G401.6 (cell line): ENCODE data around the gene PHPT1.
"Not testable (repeated sequence)": the region's sequence is repeated elsewhere in the genome, so short reads cannot be mapped to it uniquely, and the experiment has no call there.

Source experiments
- FAIRE-seq: peaks from 2 replicates; lab custom pipeline; 2012; peaks lifted over from hg19 to GRCh38; lab: Jason Lieb, UNC

Gene PHPT1

DNA sequence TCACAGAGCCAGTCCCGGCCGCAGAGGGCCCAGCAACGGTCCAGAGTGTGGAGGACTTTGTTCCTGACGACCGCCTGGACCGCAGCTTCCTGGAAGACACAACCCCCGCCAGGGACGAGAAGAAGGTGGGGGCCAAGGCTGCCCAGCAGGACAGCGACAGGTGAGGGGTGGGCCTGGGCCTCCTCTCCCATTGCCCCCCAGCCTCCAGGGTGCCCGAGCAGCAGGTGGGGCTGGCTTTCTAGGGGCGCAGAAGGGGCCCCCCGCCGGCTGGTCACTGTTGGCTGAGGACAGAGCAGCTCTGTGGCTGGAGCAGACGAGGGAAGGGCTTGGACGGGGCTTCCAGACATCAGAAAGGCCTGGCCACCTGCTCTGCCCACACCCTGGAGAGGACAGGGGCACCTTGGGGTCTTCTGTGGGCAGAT lies 11.3 kb upstream of the PHPT1 start:
- FAIRE-seq, result not testable (repeated sequence)

DNA sequence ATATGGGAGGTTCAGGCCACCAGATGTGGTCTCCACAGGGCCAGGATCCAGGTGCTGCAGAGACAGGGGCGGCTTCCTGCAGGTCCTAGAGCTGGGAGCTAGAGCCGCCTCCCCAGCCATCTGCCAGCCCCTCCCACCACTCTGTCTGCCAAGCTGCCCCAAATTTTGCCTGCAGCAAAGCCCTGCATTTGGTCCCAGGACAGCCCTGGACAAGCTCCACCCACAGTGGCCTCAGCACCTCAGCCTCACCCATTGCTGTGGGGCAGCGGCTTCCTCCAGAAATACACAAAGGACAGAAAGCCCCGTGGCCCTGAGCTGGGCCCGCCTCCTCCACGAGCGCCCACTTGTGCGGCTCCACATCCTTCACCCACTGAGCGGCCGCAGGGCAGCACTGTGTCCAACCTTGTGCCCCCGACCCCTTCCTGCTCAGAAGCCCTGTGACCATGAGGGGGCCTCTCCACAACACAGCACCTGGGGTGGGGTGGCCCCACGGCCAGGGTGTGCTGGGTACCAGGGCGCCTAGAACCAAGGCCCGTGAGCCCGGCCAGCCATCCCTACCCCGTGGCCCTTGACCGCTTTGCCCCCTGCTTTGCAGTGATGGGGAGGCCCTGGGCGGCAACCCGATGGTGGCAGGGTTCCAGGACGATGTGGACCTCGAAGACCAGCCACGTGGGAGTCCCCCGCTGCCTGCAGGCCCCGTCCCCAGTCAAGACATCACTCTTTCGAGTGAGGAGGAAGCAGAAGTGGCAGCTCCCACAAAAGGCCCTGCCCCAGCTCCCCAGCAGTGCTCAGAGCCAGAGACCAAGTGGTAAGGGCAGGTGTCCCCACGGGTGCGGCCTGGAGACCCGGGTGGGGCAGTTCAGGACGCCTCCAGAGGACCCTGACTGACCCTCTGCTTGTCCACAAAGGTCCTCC lies 10.6 kb upstream of the PHPT1 start:
- FAIRE-seq, result no peak

DNA sequence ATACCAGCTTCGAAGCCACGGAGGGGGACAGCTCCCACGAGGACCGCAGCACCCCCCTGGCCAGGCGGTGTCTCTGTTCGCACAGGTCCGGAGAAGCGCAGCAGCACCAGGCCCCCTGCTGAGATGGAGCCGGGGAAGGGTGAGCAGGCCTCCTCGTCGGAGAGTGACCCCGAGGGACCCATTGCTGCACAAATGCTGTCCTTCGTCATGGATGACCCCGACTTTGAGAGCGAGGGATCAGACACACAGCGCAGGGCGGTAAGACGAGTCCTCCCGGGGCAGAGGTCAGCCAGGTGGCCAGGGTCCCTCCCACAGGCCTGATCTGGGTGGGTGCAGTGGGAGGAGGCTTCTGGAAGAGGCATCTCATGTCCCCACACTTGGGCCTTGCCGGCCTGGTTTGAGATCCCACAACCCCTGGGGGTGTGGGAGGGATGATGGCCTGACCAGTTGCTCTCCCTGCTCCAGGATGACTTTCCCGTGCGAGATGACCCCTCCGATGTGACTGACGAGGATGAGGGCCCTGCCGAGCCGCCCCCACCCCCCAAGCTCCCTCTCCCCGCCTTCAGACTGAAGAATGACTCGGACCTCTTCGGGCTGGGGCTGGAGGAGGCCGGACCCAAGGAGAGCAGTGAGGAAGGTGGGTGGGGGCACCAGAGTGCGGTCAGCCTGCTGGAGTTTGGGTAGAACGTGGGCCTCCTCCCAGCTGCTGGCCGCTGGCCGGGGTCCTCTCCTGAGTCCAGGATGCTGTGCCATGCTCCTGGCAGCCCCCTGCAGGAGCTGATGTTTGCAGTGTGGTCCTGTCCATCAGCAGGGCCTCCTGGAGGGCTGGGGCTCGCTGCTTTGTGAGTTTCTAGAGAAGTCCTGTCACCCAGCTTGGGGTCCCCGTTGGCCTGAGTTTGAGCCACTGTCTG lies 9.7 kb upstream of the PHPT1 start:
- no peak for FAIRE-seq

DNA sequence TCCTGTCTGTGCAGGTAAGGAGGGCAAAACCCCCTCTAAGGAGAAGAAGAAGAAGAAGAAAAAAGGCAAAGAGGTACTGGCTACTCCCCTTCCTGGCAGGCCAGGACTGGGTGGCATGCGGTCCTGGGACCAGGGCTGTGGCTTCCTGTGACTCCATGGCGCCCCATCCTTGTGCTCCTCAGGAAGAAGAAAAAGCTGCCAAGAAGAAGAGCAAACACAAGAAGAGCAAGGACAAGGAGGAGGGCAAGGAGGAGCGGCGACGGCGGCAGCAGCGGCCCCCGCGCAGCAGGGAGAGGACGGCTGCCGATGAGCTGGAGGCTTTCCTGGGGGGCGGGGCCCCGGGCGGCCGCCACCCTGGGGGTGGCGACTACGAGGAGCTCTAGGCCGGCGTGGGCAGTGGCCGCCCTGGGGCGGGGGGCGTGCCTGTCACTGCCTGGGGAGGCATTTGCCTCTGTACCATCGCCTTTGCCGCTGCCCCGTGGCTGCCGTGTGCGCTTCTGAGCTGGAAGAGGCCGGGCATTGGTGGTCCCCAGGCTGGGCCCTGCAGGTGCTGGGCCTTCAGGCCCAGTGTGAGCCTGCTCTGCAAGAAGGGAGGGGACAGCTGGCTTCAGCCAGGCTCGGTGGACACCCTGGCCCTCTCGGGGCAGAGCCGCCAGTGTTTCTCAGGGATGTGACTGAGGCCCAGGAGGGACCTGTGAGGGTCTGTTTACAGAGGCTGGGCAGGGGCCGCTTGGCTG lies 8.9 kb upstream of the PHPT1 start:
- FAIRE-seq, result no peak

DNA sequence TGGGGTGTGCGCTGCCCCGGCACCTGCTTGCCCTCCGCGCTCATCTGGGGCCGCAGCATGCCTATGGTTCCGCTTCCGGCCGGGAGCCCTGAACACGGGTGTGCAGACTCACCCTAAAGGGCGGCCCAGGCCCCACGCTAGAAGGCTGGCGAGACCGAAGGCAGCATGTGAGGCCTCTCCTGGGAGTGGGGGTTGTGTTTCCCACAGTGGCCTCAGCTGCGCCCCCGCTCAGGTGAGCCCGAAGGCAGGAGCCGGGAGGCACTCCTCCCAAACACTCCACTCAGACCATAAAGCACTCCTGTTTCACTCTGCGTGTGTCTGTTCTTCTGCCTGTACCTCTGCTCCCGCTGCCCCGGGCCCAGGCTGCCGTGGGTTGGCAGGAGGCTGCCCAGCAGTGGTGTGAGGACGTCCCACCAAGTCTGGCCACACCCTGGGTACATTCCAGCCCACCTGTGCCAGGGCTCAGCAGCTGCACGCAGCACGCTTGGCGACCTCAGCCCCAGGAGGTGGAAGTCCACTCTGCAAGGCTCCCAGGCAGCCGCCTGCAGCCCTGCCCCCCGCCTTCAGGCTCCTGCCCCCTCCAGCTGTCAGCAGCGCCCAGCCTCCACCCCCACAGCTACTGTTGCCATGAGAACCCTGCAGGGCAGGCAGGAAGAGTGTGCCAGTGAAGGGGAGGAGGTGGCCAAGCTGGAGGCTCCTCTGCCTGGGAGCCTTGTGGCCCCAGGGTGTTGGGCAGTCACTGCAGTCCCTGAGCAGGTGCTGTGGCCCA lies 8.1 kb upstream of the PHPT1 start:
- peak; percentile 48 for FAIRE-seq

DNA sequence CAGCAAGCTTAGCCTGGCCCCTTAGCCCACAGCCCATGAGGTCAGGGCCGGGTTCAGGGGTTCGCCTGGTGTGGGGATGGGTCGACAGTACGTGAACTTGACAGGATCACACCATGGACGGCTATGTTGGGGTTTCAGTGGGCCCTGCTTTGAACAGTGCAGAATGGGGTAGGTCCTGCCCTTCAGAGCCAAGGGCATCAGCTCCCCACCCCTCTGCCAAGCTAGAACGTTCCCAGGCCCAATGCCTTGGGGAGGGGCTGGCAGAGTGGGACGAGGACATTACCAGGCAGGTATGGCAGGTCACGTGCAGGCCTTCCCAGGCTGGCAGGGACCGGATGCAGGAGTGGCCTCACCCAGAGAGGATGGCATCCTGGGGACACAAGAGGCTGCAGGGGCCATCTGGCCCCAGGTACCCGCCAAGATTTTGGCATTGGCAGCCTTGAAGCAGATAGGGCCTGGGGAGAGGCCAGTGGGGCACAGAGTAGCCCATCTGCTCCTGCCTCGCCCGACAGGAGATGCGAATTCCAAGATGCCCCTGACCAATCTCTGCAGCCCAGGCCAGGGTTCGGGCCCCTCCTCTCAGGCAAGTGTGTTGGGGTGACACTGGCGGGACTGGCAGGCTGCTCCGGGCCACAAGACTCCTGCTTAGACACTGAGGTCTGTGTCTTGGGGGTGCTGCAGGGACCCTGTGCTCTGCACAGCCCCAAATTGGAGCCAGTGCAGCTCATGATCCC lies 7.4 kb upstream of the PHPT1 start:
- FAIRE-seq, result not testable (repeated sequence)

DNA sequence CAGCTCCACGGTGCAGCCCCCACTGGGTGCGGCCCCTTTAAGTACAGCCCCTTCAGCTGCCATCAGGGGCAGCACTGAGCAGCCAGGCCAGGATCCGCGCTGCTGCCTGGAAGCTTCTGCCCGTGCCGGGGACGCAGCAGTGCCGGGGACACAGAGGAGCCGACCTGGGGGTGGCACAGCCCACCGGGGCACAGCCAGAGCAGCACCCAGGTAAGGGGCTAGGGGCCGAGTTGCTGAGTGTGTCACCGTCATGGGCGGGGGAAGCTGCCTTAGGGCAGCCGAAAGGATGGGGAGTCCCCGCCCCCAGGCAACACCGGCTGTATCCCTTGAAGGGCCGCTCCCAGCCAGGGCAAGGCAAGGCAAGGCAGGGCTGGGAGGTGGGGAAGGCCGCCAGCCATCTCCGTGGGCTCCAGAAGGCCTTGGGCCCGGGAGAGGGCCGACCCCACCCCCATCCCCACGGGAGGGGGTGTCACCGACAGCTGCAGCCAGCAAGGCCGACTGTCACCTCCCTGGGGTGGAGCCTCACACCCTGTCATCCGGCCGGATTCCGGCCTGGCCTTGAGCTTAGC lies 6.7 kb upstream of the PHPT1 start, which contains the start of gene AJM1:
Gene AJM1, plus strand, starts transcription at position 99 of the 569 bp plus-strand sequence. CDS start 1,937 bp downstream, outside the sequence.
- FAIRE-seq, result not testable (repeated sequence)

DNA sequence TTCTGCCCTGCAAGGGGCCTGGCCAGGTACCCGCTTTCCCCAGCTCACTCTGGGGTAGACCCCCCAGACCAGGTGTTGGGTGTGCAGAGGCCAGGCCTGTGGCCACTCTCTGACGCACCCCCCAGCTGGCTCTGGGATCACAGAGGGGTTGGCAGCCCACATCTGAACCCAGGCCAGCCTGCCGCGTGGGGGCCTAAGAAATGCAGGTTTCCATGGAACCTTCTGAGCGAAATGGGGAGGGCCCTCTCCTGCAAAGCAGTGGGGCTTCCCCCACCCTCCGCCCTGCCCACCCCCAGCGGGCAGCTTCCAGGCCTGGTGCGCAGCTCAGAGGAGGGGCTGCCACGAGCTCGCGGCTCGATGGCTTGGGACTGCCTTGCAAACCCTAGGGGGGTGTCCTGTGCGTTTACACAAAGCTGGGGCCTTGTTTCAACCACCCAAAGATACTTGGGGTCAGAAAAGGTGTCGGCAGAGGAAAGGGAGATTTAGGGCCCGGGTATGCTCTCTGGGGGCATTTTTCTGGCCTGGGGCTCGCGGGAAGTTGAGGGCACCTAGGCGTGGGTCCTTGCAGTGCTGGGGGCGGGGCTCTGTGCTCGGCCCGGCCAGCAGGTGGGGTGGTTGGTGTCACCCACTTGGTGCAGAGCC lies 5.9 kb upstream of the PHPT1 start:
- not testable (repeated sequence) for FAIRE-seq

DNA sequence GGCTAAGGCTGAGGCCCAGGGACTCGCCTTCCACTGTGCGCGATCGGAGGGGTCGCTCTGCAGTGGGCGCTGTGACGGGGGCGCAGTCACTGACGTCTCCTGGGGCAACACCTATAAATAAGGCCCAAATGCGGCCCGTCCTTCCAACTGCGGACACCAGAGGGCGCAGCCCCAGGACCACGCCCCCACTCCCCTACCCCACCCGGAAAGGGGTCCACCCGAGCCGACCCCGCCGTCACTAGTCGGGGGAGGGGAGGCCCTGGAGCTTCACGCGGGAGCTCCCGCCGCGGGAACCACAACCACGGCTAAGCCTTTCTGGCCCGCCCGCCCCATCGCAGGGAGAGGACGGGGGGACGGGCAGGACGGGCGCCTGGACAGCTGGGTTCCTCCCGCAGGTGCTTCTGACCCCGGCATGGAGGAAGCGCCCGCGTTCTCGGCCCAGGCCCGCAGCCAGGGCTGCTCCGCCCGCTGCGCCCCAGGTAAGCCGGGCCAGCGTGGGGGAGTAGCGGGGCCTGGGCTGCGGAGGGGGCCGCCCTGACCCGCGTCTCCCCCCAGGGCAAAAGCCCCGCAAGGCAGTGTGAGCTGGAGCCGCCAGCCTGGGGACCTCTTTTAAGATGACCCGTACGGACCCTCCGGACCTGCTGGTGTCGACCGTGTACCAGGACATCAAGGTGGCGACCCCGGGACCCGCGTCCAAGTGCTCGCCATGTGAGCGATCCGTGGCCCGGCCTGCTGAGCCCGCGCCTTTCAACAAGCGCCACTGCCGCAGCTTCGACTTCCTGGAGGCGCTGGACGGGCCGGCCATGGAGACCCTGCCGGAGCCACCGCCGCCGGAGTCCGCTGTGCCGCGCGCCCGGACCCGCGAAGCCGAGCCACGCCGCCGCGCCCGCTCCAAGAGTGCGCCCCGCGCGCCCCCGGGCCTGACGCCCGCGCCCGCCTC lies 5.1 kb upstream of the PHPT1 start:
- not testable (repeated sequence) for FAIRE-seq

DNA sequence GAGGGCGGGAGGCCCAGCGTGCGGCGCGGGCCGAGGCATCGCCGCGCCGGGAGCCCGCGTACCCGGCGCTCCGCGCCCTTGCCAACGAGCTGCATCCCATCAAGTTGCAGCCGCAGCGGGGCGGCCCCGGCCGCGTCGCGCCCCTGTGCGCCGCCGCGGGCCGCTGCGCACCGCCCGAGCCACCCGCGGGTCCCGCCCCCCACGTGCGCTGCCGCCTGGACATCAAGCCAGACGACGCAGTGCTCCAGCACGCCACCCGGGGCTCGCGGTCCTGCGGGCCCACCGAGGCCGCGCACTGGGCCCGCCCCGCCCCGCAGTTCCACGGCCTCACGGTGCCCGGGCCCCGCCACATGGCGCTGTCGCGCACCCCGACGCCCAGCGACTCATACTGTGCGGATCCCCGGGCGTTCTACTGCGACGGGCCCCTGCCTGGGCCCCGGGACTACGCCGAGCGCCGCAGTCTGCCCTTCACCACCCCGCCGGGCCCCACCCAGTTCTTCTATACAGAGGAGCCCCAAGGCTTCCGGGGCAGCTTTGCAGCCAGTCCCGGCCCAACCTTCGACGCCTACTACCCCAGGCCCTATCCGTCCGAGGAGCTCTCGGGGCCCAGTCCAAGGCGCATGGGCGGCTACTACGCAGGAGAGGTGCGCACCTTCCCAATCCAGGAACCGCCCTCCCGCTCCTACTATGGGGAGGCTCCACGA lies 4.3 kb upstream of the PHPT1 start:
- FAIRE-seq, result no peak

DNA sequence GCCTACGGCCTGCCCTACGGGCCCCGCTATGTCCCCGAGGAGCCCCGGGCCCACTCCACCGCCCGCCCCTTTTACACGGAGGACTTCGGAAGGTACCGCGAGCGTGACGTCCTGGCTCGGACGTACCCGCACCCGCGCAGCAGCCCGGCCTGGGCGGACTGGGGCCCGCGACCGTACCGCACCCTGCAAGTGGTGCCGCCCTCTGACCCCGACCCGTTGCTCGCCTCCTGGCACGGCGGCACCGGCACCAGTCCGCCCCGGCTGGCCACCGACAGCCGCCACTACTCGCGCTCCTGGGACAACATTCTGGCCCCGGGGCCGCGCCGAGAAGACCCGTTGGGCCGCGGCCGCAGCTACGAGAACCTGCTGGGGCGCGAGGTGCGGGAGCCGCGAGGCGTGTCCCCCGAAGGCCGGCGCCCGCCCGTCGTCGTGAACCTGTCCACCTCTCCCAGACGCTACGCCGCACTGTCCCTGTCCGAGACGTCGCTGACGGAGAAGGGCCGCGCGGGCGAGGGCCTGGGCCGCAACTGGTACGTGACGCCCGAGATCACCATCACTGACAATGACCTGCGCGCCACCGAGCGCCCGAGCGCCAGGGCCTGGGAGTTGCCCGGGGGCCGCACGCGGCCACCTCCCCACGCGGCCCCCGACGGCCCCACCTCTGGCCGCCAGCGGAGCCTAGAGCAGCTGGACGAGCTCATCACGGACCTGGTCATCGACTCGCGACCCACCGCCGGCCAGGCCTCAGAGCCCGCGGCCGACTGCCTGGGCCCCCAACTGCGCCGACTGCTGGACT lies 3.5 kb upstream of the PHPT1 start:
- FAIRE-seq, result no peak

DNA sequence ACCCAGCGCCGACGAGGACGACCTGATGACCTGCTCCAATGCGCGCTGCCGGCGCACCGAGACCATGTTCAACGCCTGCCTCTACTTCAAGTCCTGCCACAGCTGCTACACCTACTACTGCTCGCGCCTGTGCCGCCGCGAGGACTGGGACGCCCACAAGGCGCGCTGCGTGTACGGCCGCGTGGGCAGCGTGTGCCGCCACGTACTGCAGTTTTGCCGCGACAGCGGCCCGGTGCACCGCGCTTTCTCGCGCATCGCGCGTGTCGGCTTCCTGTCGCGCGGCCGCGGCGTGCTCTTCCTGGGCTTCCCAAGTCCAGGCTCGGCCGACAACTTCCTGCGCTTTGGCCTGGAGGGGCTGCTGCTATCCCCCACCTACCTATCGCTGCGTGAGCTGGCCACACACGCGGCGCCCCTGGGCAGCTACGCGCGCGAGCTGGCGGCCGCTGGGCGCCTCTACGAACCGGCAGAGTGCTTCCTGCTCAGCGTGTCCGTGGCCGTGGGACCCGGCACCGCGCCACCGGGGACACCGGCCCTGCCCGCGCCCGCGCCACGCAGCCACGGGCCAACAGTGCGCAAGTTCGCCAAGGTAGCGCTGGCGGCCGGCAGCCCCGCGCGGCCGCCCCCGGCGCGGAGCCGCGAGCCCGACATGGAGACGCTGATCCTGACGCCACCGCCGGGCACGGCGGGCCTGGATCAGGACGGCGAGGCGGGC lies 2.7 kb upstream of the PHPT1 start:
- FAIRE-seq, result no peak

DNA sequence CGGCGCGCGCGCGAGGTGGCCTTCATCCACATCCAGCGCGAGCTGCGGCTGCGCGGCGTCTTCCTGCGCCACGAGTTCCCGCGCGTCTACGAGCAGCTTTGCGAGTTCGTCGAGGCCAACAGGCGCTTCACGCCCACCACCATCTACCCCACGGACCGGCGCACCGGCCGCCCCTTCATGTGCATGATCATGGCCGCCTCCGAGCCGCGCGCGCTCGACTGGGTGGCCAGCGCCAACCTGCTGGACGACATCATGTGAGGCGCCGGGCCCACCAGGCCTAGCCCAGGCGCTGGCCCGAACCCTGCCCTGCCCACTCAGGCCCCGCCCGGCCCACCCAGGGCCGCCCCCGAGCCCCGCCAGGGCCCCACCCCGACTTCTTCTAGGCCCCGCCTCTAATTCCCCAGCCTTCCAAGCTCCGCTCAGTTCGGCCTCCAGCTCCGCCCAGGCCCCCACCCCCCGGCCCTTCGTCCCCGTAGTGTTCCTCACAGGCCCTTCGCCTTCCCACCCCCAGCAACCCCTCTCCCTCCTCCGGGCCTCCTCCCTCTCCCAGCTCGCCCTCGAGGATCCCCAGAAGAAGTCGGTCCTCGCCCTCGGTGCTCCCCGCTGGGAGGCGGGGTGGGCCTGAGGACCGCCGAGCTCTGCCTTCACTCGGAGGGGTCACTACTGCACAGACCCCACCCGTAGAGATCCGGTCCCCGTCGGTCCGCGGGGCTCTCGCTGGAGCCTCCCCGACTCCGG lies 2.0 kb upstream of the PHPT1 start:
- FAIRE-seq, result no peak

DNA sequence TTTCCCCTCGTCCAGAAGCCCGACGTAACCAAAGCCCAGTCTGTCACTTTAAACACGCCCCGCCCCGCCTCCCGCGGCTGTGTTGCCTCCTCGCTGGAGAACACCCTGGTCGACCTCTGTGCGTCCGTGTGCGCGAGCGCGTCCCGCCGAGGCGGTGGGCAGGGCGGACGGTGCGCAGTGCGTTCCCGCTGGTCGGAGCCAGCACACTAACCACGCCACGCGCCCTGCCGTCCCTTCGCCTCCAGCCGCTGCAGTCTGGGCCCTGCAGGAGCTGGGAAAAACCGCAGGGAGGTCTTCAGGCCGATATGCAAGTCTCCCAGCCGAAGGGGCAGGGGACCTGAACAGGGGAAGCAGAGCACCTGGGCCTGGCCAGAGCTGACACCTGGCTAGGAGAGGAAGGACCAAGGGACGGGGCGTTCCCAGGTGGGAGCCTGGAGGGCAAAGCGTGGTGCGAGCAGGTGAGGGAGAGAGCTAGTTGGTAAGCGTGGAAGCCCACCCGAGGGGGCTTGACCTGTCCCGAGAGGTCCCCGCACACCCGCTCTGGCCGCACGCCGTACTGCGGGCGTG lies 1.3 kb upstream of the PHPT1 start:
- no peak for FAIRE-seq

DNA sequence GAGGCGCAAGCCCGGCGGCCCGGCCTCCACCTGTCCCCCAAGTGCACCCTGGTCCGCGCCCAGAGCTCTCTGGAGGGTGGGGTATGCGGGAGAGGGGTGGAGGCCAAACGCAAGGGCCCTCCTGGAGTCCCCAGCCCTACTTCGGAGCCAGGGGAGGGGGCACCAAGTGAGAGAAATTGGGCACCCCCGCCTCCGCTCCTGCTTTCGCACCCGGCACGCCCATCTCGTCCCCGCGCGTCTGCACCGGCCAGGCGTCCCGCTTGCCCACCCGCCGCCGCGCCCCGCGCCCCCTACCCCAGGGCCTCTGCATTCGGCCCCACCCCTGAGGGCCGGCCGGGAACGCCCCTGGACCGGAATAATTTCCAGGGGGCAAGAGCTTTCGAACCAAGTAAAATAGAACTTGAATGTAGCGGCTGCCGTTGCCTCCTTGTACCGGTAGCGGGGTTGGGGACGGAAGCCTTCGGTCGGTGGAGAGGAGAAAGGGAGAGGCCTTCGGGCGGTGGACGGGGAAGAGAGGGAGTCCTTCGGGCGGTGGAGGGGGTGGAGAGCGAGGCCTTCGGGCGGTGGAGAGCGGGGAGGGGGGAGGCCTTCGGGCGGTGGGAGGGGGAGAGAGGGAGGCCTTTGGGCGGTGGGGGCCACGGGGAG lies 694 bp upstream of the PHPT1 start:
- FAIRE-seq, result no peak
